ENCODE results near the gene AATK. TPM values are rescaled to one million over a fixed set of nuclear protein-coding genes. Genes with fewer than 3 reads are reported as not detected.

The AATK gene
- total RNA-seq, 1 experiment from 2014 or later = 1.1 TPM

DNA sequence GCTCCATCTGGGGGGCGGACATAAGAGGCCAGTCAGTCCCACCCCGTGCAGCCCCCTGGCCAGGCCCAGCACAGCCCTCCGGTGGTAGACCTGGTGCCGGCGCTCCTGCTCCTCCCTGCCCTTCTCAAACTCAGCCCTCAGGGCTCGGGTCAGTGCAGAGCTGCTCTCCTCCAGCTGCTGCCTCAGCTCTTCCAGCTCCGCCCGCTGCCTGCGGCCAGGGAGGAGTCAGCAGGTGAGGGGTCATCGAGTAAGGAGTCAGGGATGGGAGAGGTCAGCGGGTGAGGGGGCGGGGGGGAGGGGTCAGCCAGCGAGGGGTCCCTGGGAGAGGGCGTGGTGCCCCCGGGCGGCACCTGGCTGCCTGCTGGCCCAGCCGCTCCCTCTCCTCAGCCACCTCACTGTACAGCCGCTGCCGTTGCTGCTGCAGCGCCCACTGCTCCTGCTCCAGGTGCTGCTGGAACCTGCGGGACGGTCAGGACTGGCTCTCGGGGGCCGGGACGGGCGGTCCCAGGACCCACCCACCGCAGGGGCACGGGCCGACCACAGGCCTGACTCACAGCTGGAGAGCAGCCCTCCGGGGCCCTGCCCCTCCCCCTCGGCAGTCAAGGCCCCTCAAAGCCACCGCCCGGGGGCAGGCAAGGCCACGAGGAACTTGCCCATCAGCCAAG, 26.5 kb upstream of the AATK start:
- no peak overlapping the region for H3K27ac ChIP-seq (ENCODE audit: low read length)
- no peaks in the 10 kb centered on the region for H3K9me3 ChIP-seq (ENCODE audit: low read length)
- no peaks in the 10 kb centered on the region for H4K20me1 ChIP-seq (ENCODE audit: low read length)
- H3K4me1 ChIP-seq (ENCODE audit: insufficient read depth, low read length) = no peaks in the 10 kb centered on the region
- CTCF ChIA-PET = no interaction called here
- no peak for TF ChIP-seq EZH2 (IDR thresholded peaks at IDR 0.05; ENCODE audit: low read length, unreplicated experiment)
- no peak for TF ChIP-seq EZH2phosphoT487 (IDR thresholded peaks at IDR 0.05; ENCODE audit: borderline replicate concordance, low read length)
- TF ChIP-seq, protein P1, sequence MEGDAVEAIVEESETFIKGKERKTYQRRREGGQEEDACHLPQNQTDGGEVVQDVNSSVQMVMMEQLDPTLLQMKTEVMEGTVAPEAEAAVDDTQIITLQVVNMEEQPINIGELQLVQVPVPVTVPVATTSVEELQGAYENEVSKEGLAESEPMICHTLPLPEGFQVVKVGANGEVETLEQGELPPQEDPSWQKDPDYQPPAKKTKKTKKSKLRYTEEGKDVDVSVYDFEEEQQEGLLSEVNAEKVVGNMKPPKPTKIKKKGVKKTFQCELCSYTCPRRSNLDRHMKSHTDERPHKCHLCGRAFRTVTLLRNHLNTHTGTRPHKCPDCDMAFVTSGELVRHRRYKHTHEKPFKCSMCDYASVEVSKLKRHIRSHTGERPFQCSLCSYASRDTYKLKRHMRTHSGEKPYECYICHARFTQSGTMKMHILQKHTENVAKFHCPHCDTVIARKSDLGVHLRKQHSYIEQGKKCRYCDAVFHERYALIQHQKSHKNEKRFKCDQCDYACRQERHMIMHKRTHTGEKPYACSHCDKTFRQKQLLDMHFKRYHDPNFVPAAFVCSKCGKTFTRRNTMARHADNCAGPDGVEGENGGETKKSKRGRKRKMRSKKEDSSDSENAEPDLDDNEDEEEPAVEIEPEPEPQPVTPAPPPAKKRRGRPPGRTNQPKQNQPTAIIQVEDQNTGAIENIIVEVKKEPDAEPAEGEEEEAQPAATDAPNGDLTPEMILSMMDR (conservative IDR thresholded peaks at IDR 0.05; ENCODE audit: low read depth, low read length) = no peak
- POLR2A ChIA-PET (ENCODE audit: unreplicated experiment) = interaction anchor here (0.6 kb wide), 1 partner anchor 32 kb away, joined by 8 read pairs; no protein-coding TSS in a partner anchor
- H3K4me2 ChIP-seq (ENCODE audit: low read length) = no peak overlapping the region
- no peak overlapping the region for H3K4me3 ChIP-seq (ENCODE audit: low read length)
- no peaks in the 10 kb centered on the region for H3K9me2 ChIP-seq (replicated peaks; ENCODE audit: low read length)
- BruUV-seq (replicated peaks) = no TSS peak
- H2AFZ ChIP-seq (ENCODE audit: low read length) = no peak overlapping the region
- ATAC-seq (no peak), DNase-seq (no peak)
- no peaks in the 10 kb centered on the region for H3K27me3 ChIP-seq (ENCODE audit: low read length)
- H3F3A ChIP-seq (ENCODE audit: low read length, unreplicated experiment) = no peaks in the 10 kb centered on the region
- H3K79me2 ChIP-seq (ENCODE audit: low read length) = no peaks in the 10 kb centered on the region
- no peaks in the 10 kb centered on the region; the same call in 1 of the 2 replicates for H3K36me3 ChIP-seq (ENCODE audit: low read depth, low read length)
- H3K9ac ChIP-seq (ENCODE audit: low read length) = no peak overlapping the region
- intact Hi-C loops (cut with micrococcal nuclease) = no loop called here

DNA sequence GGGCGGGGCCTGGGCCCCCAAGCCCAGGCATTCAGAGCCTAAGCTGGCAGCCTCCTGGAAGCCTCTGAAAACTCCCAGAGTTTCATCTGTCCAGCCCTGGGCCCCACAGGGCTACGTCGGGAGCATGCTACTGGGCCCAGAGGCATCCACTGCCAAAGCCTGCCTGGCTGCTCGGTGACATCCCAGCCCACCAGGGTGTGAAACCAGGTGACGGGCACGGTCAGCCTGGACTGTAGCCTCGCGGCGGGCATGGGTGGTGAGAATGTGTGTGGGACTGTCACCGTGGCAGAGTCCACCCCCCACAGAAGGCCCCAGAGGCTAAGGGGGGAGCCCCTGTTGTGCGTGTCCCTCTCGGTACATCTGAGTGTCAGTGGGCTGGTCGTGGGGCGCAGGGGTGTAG, 25.6 kb upstream of the AATK start:
- Histone ChIP-seq H3K9me2 (replicated peaks; ENCODE audit: low read length) (no peaks in the 10 kb centered on the region), H3K4me1 (ENCODE audit: insufficient read depth, low read length) (no peaks in the 10 kb centered on the region), H3K4me3 (ENCODE audit: low read length) (no peak overlapping the region), H2AFZ (ENCODE audit: low read length) (no peak overlapping the region), H4K20me1 (ENCODE audit: low read length) (no peaks in the 10 kb centered on the region), H3F3A (ENCODE audit: low read length, unreplicated experiment) (no peaks in the 10 kb centered on the region), H3K27me3 (ENCODE audit: low read length) (no peaks in the 10 kb centered on the region), H3K27ac (ENCODE audit: low read length) (no peak overlapping the region), H3K9ac (ENCODE audit: low read length) (no peak overlapping the region), H3K4me2 (ENCODE audit: low read length) (no peak overlapping the region), H3K9me3 (ENCODE audit: low read length) (no peaks in the 10 kb centered on the region), H3K36me3 (ENCODE audit: low read depth, low read length) (no peaks in the 10 kb centered on the region; the same call in 1 of the 2 replicates), H3K79me2 (ENCODE audit: low read length) (no peaks in the 10 kb centered on the region)
- ChIA-PET POLR2A (ENCODE audit: unreplicated experiment) (interaction anchor here (0.7 kb wide), 1 partner anchor 29 kb away, joined by 4 read pairs; no protein-coding TSS in a partner anchor), CTCF (no interaction called here)
- TF ChIP-seq, protein P1 (conservative IDR thresholded peaks at IDR 0.05; ENCODE audit: low read depth, low read length) = no peak
- TF ChIP-seq EZH2phosphoT487 (IDR thresholded peaks at IDR 0.05; ENCODE audit: borderline replicate concordance, low read length) = no peak
- TF ChIP-seq EZH2 (IDR thresholded peaks at IDR 0.05; ENCODE audit: low read length, unreplicated experiment) = no peak
- no TSS peak for BruUV-seq (replicated peaks)
- intact Hi-C loops (cut with micrococcal nuclease) = no loop called here
- ATAC-seq (no peak), DNase-seq (no peak)

DNA sequence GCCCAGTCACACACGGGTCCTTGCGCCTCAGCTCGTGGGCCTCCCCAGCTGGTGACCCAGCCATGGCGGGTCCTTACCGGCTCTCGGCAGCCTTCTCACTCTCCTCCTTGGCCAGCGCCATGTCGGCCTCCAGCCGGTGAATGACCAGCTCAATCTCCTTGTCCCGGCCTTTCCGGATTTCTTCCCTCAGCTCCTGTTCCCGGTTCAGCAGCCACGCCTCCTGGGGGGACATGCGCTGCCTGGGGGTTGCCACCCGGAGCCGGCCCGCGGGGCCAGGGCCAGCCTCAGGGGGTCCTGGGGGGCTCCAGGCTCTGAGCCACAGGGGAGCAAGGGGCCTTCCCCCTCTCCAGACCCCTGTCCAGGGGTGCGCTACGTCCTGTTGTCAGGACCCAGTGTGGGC, 25.1 kb upstream of the AATK start:
- no peak overlapping the region for H3K9ac ChIP-seq (ENCODE audit: low read length)
- no peaks in the 10 kb centered on the region for H3K4me1 ChIP-seq (ENCODE audit: insufficient read depth, low read length)
- ChIA-PET CTCF (interaction anchor here (0.5 kb wide), 1 partner anchor 584 kb away, joined by 3 read pairs; no protein-coding TSS in a partner anchor), POLR2A (ENCODE audit: unreplicated experiment) (interaction anchor here (0.7 kb wide), 1 partner anchor 29 kb away, joined by 4 read pairs; no protein-coding TSS in a partner anchor)
- H3K79me2 ChIP-seq (ENCODE audit: low read length) = no peaks in the 10 kb centered on the region
- no peak overlapping the region for H3K4me3 ChIP-seq (ENCODE audit: low read length)
- intact Hi-C loops (cut with micrococcal nuclease) = no loop called here
- no peak for TF ChIP-seq EZH2 (IDR thresholded peaks at IDR 0.05; ENCODE audit: low read length, unreplicated experiment)
- H3K27me3 ChIP-seq (ENCODE audit: low read length) = no peaks in the 10 kb centered on the region
- DNase-seq = no peak
- BruUV-seq (replicated peaks) = no TSS peak
- H3K9me3 ChIP-seq (ENCODE audit: low read length) = no peaks in the 10 kb centered on the region
- H2AFZ ChIP-seq (ENCODE audit: low read length) = no peak overlapping the region
- no peaks in the 10 kb centered on the region for H3K9me2 ChIP-seq (replicated peaks; ENCODE audit: low read length)
- no peak overlapping the region for H3K4me2 ChIP-seq (ENCODE audit: low read length)
- no peak overlapping the region for H3K27ac ChIP-seq (ENCODE audit: low read length)
- no peak for ATAC-seq
- H3K36me3 ChIP-seq (ENCODE audit: low read depth, low read length) = no peaks in the 10 kb centered on the region; the same call in 1 of the 2 replicates
- H3F3A ChIP-seq (ENCODE audit: low read length, unreplicated experiment) = no peaks in the 10 kb centered on the region
- no peaks in the 10 kb centered on the region for H4K20me1 ChIP-seq (ENCODE audit: low read length)
